ENCODE results near the gene XAGE5.
"Not testable (repeated sequence)": the region's sequence is repeated elsewhere in the genome, so short reads cannot be mapped to it uniquely, and the experiment has no call there.

The XAGE5 gene

GRCh38 chrX:52852110-52852860 is 41.2 kb downstream of the XAGE5 start:
- H3K4me3 ChIP-seq (ENCODE audit: low read length): no peak overlapping the region
- H3K4me1 ChIP-seq (ENCODE audit: insufficient read depth, low read length): no peaks in the 10 kb centered on the region
- no peak overlapping the region for H3K9ac ChIP-seq (ENCODE audit: low read depth, low read length)
- no peaks in the 10 kb centered on the region for H3K27me3 ChIP-seq (ENCODE audit: insufficient read depth, low read length)
- 0 out of 2 replicates have a peak, but pooled peaks cover 4% of the 10 kb centered on the region for H3K9me3 ChIP-seq (ENCODE audit: insufficient read depth, low read depth, low read length)
- no peaks in the 10 kb centered on the region for H3K36me3 ChIP-seq (ENCODE audit: insufficient read depth, low read length)
- WGBS: 91% methylated on average over 8 of the region's 9 CpGs
- no peak overlapping the region for H3K27ac ChIP-seq (ENCODE audit: low read depth, low read length)

GRCh38 chrX:52856991-52857525 is 46.0 kb downstream of the XAGE5 start:
- not testable (repeated sequence) for H3K9ac ChIP-seq (ENCODE audit: low read depth, low read length); H3K4me3 ChIP-seq (ENCODE audit: low read length); H3K27me3 ChIP-seq (ENCODE audit: insufficient read depth, low read length); H3K36me3 ChIP-seq (ENCODE audit: insufficient read depth, low read length); H3K9me3 ChIP-seq (ENCODE audit: insufficient read depth, low read depth, low read length); H3K27ac ChIP-seq (ENCODE audit: low read depth, low read length); H3K4me1 ChIP-seq (ENCODE audit: insufficient read depth, low read length)
- WGBS: 53% methylated on average over 3 of the region's 4 CpGs

- H3K9me3 ChIP-seq (ENCODE audit: insufficient read depth, low read depth, low read length): no peaks in the 10 kb centered on the region
- H3K27ac ChIP-seq (ENCODE audit: low read depth, low read length): no peak overlapping the region
- H3K36me3 ChIP-seq (ENCODE audit: insufficient read depth, low read length): no peaks in the 10 kb centered on the region
- no peak overlapping the region for H3K4me3 ChIP-seq (ENCODE audit: low read length)
- WGBS: 94% methylated on average over 1 of the region's 6 CpGs
- no peak overlapping the region for H3K9ac ChIP-seq (ENCODE audit: low read depth, low read length)
- no peaks in the 10 kb centered on the region for H3K4me1 ChIP-seq (ENCODE audit: insufficient read depth, low read length)
- H3K27me3 ChIP-seq (ENCODE audit: insufficient read depth, low read length): peaks cover 7% of the 10 kb centered on the region; the same call in 1 of the 2 replicates
These were observed 54.4 kb downstream of the XAGE5 start for GRCh38 chrX:52865343-52865998.

Data from HUES64 (cell line).